Measurements from ENCODE around the gene MPHOSPH10. TPM values are rescaled to one million over a fixed set of nuclear protein-coding genes. Genes with fewer than 3 reads are reported as not detected.

Gene MPHOSPH10
- total and polyA plus RNA-seq, 2 of the 4 experiments (the other 2 are of a cell fraction) = 5.4 to 11.2 TPM

GRCh38 chr2:71166812-71167211 is 36.4 kb downstream of the MPHOSPH10 start:
- TF ChIP-seq RCOR1 (IDR thresholded peaks at IDR 0.05; ENCODE audit: insufficient replicate concordance, low read length) = no peak
- no peak for TF ChIP-seq RAD21 (IDR thresholded peaks at IDR 0.05; ENCODE audit: low read length)
- TF ChIP-seq USF2 (IDR thresholded peaks at IDR 0.05; ENCODE audit: low read depth, low read length) = no peak
- TF ChIP-seq CHD1 (IDR thresholded peaks at IDR 0.05; ENCODE audit: low read depth, low read length) = no peak
- no peak overlapping the region for H3K23ac ChIP-seq (ENCODE audit: low read depth, low read length)
- H3K18ac ChIP-seq (ENCODE audit: low read depth, low read length) = no peak overlapping the region
- no TSS peak for BruUV-seq (replicated peaks)
- H2AK5ac ChIP-seq (ENCODE audit: low read depth, low read length) = no peak overlapping the region
- in situ Hi-C loops (cut with MboI; ENCODE audit: low sequenced_read_pairs) = no loop called here
- no peak overlapping the region for H2AK9ac ChIP-seq (replicated peaks; ENCODE audit: low read depth, low read length, poor library complexity)
- intact Hi-C loops (cut with micrococcal nuclease) = no loop called here
- no CpG with 5 or more reads among the region's 3 CpGs for WGBS, 2 experiments (ENCODE audit: extremely low coverage in 2 of 2, insufficient read length in 1 of 2)
- H3K14ac ChIP-seq (replicated peaks; ENCODE audit: low read depth, low read length) = no peak overlapping the region
- peaks cover 2% of the 10 kb centered on the region; the same call in 1 of the 2 replicates for H3K27me3 ChIP-seq (ENCODE audit: control insufficient read depth, insufficient read depth, low read length)
- CTCF ChIA-PET = no interaction called here
- H4K8ac ChIP-seq (ENCODE audit: low read depth in 2 of 2, low read length in 2 of 2) = no peak overlapping the region
- DNase-seq = no peak
- no peaks in the 10 kb centered on the region for H3K79me1 ChIP-seq (ENCODE audit: low read depth in 1 of 2, low read length in 2 of 2)
- POLR2A ChIA-PET (ENCODE audit: unreplicated experiment) = no interaction called here
- no peak overlapping the region for H3K4me3 ChIP-seq (ENCODE audit: insufficient read depth, low read depth, low read length)
- no peak overlapping the region for H3K9ac ChIP-seq (ENCODE audit: low read depth, low read length)
- no peaks in the 10 kb centered on the region for H3K4me1 ChIP-seq (ENCODE audit: control insufficient read depth, insufficient read depth, low read length)
- H4K91ac ChIP-seq (ENCODE audit: insufficient read depth, low read depth, low read length) = no peak overlapping the region
- no peak overlapping the region for H3K27ac ChIP-seq (ENCODE audit: insufficient read depth, low read length)
- H3K56ac ChIP-seq (ENCODE audit: extremely low read depth, insufficient read depth, low read length) = no peak overlapping the region
- no peaks in the 10 kb centered on the region for H3K9me3 ChIP-seq (ENCODE audit: control insufficient read depth, insufficient read depth, low read length)
- ATAC-seq (ENCODE audit: low read depth) = 0 out of 2 replicates have a peak, but pooled peaks have one; percentile 40
- H2BK20ac ChIP-seq (ENCODE audit: low read depth, low read length) = no peak overlapping the region
- dilution Hi-C loops (cut with HindIII; ENCODE audit: low sequenced_read_pairs, unreplicated experiment) = no loop called here
- H2BK15ac ChIP-seq (ENCODE audit: low read depth, low read length) = no peak overlapping the region
- no peak overlapping the region for H2BK5ac ChIP-seq (ENCODE audit: low read depth, low read length, poor library complexity, severe bottlenecking)
- H4K20me1 ChIP-seq (ENCODE audit: insufficient read depth, low read length) = no peaks in the 10 kb centered on the region
- no peak overlapping the region for H2BK120ac ChIP-seq (ENCODE audit: low read depth, low read length)
- H3K4me2 ChIP-seq (ENCODE audit: low read depth, low read length) = no peak overlapping the region
- no peak overlapping the region for H3K4ac ChIP-seq (ENCODE audit: low read depth, low read length)
- H4K5ac ChIP-seq (ENCODE audit: low read depth, low read length) = no peak overlapping the region
- H3K36me3 ChIP-seq (ENCODE audit: control insufficient read depth, insufficient read depth, low read length) = no peaks in the 10 kb centered on the region
- no peaks in the 10 kb centered on the region for H3K9me1 ChIP-seq (ENCODE audit: insufficient read depth, low read length)
- H2AFZ ChIP-seq (replicated peaks; ENCODE audit: low read length, poor library complexity) = no peak overlapping the region
